BLaER1 treated with 17β-estradiol and CSF1 and Interleukin-3, amounts not matched to agents 10 nM and 100 nM (cell line): ENCODE results near the gene SLC41A3.

Experiments used
- H3K27ac ChIP-seq, 11 experiments: shearing (Covaris generic); formaldehyde crosslinking; 2 replicates each; pipeline ENCODE4 v1.8.1; 2022
- H3K27me3 ChIP-seq, 11 experiments: shearing (Covaris generic); formaldehyde crosslinking; 2 replicates each; pipeline ENCODE4 v1.8.1; 2022
- H3K36me3 ChIP-seq, 11 experiments: shearing (Covaris generic); formaldehyde crosslinking; 2 replicates each; pipeline ENCODE4 v1.8.1; 2022
- H3K4me1 ChIP-seq, 10 experiments: shearing (Covaris generic); formaldehyde crosslinking; 2 replicates each; pipeline ENCODE4 v1.8.1; 2022
- H3K4me2 ChIP-seq, 11 experiments: shearing (Covaris generic); formaldehyde crosslinking; 2 replicates each; pipeline ENCODE4 v1.8.1; 2022
- H3K4me3 ChIP-seq, 10 experiments: shearing (Covaris generic); formaldehyde crosslinking; 2 replicates each; pipeline ENCODE4 v1.8.1; 2022
- H3K9ac ChIP-seq, 11 experiments: shearing (Covaris generic); formaldehyde crosslinking; 2 replicates each; pipeline ENCODE4 v1.8.1; 2022
- H3K9me3 ChIP-seq, 11 experiments: shearing (Covaris generic); formaldehyde crosslinking; replicated peaks in 1 of 11; 2 replicates each; pipeline ENCODE4 v1.8.1; 2022
- H4K20me1 ChIP-seq, 11 experiments: shearing (Covaris generic); formaldehyde crosslinking; 2 replicates each; pipeline ENCODE4 v1.8.1; 2022
- Cebpa-rat ChIP-seq, 11 experiments: shearing (Covaris generic); IDR thresholded peaks; 2 replicates each; pipeline ENCODE4 v1.8.1; 2022

SLC41A3 gene

DNA sequence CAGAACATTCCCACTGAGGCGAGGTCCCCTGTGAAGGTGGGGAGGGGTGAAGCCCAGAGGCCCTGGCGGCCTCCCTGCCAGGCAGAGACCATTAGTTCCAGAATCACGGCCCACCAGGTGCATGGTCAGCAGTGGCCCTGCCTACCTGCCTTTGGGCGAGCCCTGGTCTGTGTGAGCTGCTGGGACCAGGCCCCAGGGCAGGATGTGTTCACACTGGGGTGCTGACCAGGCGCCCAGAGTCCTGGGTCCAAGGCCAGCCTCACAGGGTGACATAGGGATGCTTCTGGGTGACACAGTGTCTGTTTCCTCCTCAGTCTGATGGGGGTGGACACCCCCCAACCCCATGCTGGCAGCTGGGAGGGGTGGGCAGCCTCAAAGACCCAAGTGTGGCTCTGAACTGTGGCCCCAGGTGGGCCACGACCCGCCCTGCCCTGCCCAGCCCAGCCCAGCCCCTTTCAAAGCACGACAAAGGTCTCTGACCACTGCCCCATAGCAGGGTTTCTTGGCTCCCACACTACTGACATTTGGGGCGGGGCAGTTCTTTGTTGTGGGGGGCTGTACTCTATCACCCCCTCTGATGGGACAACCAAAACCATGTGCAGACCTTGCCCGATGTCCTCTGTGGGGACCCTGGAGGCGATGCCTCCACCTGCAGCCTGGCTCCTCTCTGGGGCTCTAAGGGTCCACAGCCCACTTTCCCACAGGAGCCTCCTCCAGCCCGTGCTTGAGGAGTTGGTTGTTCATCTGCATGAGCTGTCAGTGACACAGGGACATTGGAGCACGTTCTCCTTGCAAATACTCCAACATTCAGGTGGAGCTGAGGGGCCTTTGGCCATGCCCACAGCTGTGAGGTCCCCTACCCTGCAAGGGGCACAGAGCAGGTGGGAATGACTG, 44.8 kb upstream of the SLC41A3 start:
- Histone ChIP-seq H3K9ac (no peak overlapping the region), H3K4me1 (peaks cover 0 to 10% (median 0%) of the 10 kb centered on the region in 10 experiments; a peak in 4 of 20 replicates), H3K36me3 (no peaks in the 10 kb centered on the region), H4K20me1 (no peaks in the 10 kb centered on the region; a peak in 2 of 22 replicates), H3K27me3 (no peaks in the 10 kb centered on the region), H3K27ac (no peak overlapping the region), H3K4me2 (peak overlapping the region in 1 of 11 experiments; percentile 59; a peak in 1 of 22 replicates), H3K9me3 (no peaks in the 10 kb centered on the region), H3K4me3 (no peak overlapping the region)
- no peak for TF ChIP-seq Cebpa-rat (IDR thresholded peaks at IDR 0.05)

DNA sequence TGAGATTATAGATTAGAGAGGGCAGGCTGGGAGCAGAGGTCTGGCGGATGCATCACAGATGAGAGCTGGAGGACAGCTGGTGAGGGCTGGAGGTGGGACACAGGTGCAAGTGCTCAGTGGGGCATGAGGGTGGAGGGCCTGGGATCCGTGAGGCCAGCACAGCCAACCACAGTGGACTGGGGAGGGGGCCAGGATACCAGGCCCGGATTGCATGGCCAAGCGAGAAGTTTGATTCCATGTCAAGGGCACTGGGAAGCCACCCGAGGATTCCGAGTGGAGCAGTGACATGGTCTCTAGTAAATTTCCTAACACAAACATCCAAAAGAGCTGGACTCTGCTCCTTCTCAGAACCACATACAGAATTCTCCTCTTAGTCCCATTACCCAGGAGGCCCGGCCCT, 44.0 kb upstream of the SLC41A3 start:
- no peak overlapping the region for H3K9ac ChIP-seq
- H3K4me3 ChIP-seq = no peak overlapping the region
- peaks cover 0 to 10% (median 0%) of the 10 kb centered on the region in 10 experiments; a peak in 4 of 20 replicates for H3K4me1 ChIP-seq
- H3K4me2 ChIP-seq = no peak overlapping the region
- no peaks in the 10 kb centered on the region for H3K9me3 ChIP-seq
- H4K20me1 ChIP-seq = no peaks in the 10 kb centered on the region; a peak in 2 of 22 replicates
- TF ChIP-seq Cebpa-rat (IDR thresholded peaks at IDR 0.05) = no peak
- no peaks in the 10 kb centered on the region for H3K27me3 ChIP-seq
- H3K36me3 ChIP-seq = no peaks in the 10 kb centered on the region
- no peak overlapping the region for H3K27ac ChIP-seq

DNA sequence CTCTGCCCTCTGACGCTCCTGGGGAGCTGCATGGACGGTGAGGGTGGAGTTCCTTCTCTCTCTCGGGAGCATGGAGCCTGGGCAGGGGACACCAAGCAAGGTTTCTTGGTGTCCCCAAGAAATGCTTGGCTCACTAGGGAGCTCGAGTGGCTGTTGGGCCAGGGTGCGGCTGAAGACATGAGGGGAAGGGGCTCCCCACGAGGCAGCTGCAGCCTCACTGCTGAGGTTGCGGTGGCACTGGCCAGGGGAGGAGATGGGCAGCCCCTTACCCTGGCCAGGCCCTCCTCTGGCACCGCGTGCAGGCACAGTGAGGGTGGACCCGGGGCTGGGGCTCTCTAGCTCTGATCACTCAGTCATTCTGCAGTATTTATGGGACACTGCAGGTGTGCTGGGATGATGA, 43.5 kb upstream of the SLC41A3 start:
- Histone ChIP-seq H3K27ac (no peak overlapping the region), H3K36me3 (no peaks in the 10 kb centered on the region), H3K27me3 (no peaks in the 10 kb centered on the region), H3K4me2 (no peak overlapping the region), H3K4me1 (peaks cover 0 to 10% (median 0%) of the 10 kb centered on the region in 10 experiments; a peak in 4 of 20 replicates), H3K9ac (no peak overlapping the region), H4K20me1 (no peaks in the 10 kb centered on the region; a peak in 1 of 22 replicates), H3K9me3 (no peaks in the 10 kb centered on the region), H3K4me3 (no peak overlapping the region)
- no peak for TF ChIP-seq Cebpa-rat (IDR thresholded peaks at IDR 0.05)

DNA sequence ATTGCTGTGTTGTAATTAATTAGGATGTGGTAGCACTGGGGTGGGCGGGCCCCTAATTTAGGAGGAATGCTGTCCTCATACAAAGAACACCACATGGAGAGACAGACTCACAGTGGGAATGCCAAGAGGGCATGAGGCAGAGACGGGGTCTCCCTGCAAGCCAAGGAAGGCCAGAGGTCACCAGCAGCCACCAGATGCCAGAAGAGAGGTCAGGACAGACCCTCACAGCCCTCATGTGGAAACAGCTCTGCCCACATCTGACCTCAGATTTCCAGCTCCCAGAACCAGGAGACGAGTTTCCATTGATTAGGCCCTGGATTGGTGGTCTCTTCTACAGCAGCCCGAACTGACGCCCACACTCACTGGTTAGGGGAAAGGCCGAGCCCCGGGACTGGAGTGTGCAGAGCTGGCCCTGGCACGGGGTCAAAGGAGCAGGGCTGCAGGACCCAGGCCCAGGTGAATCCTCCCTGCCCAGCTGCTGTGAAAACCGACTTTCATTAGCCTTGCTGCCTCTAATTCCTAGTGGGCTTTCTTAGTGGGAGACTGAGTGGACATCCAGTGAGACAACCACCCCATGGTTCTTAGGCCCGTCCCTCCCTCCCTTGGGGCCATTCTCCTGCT, 43.0 kb upstream of the SLC41A3 start:
- Histone ChIP-seq H3K4me2 (no peak overlapping the region), H3K4me3 (no peak overlapping the region), H3K4me1 (peaks cover 0 to 10% (median 0%) of the 10 kb centered on the region in 10 experiments; a peak in 4 of 20 replicates), H4K20me1 (no peaks in the 10 kb centered on the region; a peak in 1 of 22 replicates), H3K9me3 (no peaks in the 10 kb centered on the region), H3K27ac (no peak overlapping the region), H3K36me3 (no peaks in the 10 kb centered on the region), H3K9ac (no peak overlapping the region), H3K27me3 (no peaks in the 10 kb centered on the region)
- no peak for TF ChIP-seq Cebpa-rat (IDR thresholded peaks at IDR 0.05)

DNA sequence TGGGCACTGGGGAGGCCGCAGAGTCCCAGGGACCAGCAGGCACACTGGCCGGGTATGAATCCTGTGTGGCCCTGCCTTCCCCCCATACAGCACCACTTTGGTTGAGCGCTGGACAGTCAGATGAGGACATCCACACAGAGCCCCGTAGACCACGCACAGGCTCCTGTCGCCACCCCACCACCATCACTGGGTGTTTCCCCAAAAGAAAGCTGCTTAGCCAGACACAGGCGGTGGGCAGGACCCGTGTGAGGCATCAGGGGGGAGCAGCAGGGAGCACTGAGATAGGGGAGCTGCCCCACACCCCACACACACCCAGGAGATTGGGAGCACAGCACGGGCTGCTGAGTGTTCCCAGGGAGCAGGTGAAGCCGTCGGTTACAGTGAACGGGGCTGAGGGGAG, 42.4 kb upstream of the SLC41A3 start:
- Histone ChIP-seq H3K4me2 (no peak overlapping the region), H4K20me1 (no peaks in the 10 kb centered on the region; a peak in 1 of 22 replicates), H3K4me3 (no peak overlapping the region), H3K27ac (no peak overlapping the region), H3K9ac (no peak overlapping the region), H3K36me3 (no peaks in the 10 kb centered on the region), H3K4me1 (peaks cover 0 to 10% (median 0%) of the 10 kb centered on the region in 10 experiments; a peak in 4 of 20 replicates), H3K27me3 (no peaks in the 10 kb centered on the region), H3K9me3 (no peaks in the 10 kb centered on the region)
- TF ChIP-seq Cebpa-rat (IDR thresholded peaks at IDR 0.05) = no peak

DNA sequence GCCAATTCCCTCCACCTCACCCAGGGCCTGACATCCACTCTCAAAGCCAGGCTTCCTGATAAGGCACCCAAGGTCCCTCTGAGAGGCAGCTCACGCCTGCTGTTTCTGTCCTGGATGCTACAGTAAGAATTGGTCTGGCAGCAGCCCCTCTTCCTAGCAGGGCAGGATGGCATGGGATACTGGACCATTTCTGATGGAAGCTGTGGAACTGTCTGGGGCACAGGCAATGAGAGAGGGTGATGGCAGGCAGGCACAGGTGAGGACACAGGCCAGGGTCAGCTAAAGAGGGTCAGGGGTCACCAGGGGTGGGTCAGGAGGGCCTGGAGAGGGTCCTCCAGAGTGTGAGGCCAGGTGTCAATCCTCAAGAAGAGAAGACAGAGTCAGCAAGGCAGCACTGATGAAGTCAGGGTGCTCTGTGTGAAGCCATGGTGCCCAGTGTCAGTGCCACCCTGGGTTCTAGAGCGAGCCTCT, 41.9 kb upstream of the SLC41A3 start:
- H3K9ac ChIP-seq = no peak overlapping the region

DNA sequence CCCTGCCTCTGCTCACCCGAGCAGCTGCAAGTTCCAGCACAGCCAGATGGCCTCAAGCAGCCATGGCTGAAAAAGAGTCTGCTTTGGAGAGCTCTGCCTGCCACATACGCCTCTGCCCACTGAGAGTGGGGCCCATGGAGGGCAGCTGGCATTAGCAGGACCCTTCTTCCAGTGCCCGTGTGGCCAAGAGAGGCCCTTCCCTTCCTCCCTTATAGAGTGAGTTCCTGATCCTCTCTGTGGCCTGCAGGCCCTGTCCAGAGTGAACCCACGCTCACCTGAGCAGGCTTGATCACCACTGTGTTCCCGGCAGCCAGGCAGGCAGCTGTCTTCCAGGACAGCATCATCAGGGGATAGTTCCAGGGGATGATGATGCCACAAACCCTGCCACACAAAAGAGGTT, 41.4 kb upstream of the SLC41A3 start:
- Histone ChIP-seq H3K36me3 (no peaks in the 10 kb centered on the region), H3K4me1 (peaks cover 0 to 10% (median 0%) of the 10 kb centered on the region in 10 experiments; a peak in 4 of 20 replicates), H3K4me3 (no peak overlapping the region), H3K27me3 (no peaks in the 10 kb centered on the region), H3K9ac (no peak overlapping the region), H4K20me1 (no peaks in the 10 kb centered on the region; a peak in 1 of 22 replicates), H3K9me3 (no peaks in the 10 kb centered on the region), H3K27ac (no peak overlapping the region), H3K4me2 (no peak overlapping the region)
- TF ChIP-seq Cebpa-rat (IDR thresholded peaks at IDR 0.05) = no peak

More for the DNA sequence above, 41.9 kb upstream of the SLC41A3 start:
- Histone ChIP-seq H3K27me3 (no peaks in the 10 kb centered on the region), H3K4me2 (no peak overlapping the region), H3K36me3 (no peaks in the 10 kb centered on the region), H3K27ac (no peak overlapping the region), H3K4me3 (no peak overlapping the region), H4K20me1 (no peaks in the 10 kb centered on the region; a peak in 1 of 22 replicates), H3K4me1 (peaks cover 0 to 10% (median 0%) of the 10 kb centered on the region in 10 experiments; a peak in 4 of 20 replicates), H3K9me3 (no peaks in the 10 kb centered on the region)
- no peak for TF ChIP-seq Cebpa-rat (IDR thresholded peaks at IDR 0.05)

DNA sequence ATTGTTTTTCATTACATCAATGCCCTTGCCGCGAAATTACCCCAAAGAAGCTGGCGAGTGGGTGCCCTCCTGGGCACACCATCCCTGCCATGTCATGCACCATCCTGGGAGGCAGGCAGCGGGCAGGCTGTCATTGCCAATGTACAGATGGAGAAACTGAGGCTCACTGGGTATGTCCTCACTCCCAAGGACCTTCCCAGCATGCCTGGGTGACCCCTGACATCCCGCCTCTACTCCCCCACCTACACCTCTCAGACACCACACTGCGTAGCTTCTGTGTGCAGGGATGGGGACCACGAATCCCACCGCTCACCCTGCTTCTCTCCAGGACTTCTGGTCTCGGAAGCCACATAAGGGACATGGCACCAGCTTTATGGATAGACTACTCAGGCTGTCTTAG, 41.0 kb upstream of the SLC41A3 start:
- no peak for TF ChIP-seq Cebpa-rat (IDR thresholded peaks at IDR 0.05)
- H3K36me3 ChIP-seq = no peaks in the 10 kb centered on the region
- no peak overlapping the region for H3K4me2 ChIP-seq
- H3K27me3 ChIP-seq = no peaks in the 10 kb centered on the region
- H4K20me1 ChIP-seq = no peaks in the 10 kb centered on the region; a peak in 1 of 22 replicates
- peaks cover 0 to 7% (median 0%) of the 10 kb centered on the region in 10 experiments; a peak in 4 of 20 replicates for H3K4me1 ChIP-seq
- H3K27ac ChIP-seq = no peak overlapping the region
- no peak overlapping the region for H3K4me3 ChIP-seq
- H3K9me3 ChIP-seq = no peaks in the 10 kb centered on the region
- no peak overlapping the region for H3K9ac ChIP-seq

DNA sequence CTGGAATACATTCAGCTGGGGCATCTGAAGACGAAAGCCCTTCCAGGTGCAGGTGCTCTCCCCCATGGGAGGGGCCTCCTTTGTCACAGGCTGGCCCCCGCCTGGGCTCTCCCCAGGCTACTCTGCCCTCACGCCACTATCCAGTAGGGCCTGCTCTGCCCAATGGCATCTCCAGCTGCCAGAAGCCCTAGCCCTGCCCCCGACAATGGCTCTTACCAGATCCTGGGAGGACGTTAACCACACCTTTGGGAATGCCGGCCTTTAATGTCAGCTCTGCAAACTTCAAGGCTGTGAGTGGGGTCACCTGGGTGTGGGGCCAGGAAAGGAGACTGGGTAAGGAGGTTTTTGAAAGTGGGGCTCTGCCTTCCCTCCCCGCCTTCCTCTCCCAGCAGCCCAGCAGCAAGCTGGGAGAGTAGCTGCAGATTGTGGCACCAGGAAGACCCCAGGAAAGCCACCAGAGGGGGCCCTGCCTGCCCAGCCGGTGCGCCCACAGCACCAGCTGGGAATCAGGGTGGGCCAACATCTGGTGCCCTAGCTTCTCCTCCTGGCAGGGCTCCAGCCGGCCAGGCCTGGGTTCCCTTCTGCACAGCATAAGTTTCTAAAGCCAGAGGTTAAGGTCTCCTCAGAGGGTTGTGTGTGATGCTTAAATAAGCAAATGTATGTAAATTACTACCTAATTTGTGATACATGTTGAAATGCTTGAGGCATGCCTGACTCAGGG, 40.4 kb upstream of the SLC41A3 start:
- no peak for TF ChIP-seq Cebpa-rat (IDR thresholded peaks at IDR 0.05)
- H3K4me3 ChIP-seq = no peak overlapping the region

More for the DNA sequence above, 40.4 kb upstream of the SLC41A3 start:
- H3K4me2 ChIP-seq = no peak overlapping the region
- H3K9ac ChIP-seq = no peak overlapping the region
- H3K36me3 ChIP-seq = no peaks in the 10 kb centered on the region
- no peak overlapping the region for H3K27ac ChIP-seq
- H3K4me1 ChIP-seq = peaks cover 0 to under 1% (median 0%) of the 10 kb centered on the region in 10 experiments; a peak in 3 of 20 replicates
- no peaks in the 10 kb centered on the region for H4K20me1 ChIP-seq
- H3K27me3 ChIP-seq = no peaks in the 10 kb centered on the region
- no peaks in the 10 kb centered on the region for H3K9me3 ChIP-seq
